ENCODE data around the gene APP.

The APP gene

DNA sequence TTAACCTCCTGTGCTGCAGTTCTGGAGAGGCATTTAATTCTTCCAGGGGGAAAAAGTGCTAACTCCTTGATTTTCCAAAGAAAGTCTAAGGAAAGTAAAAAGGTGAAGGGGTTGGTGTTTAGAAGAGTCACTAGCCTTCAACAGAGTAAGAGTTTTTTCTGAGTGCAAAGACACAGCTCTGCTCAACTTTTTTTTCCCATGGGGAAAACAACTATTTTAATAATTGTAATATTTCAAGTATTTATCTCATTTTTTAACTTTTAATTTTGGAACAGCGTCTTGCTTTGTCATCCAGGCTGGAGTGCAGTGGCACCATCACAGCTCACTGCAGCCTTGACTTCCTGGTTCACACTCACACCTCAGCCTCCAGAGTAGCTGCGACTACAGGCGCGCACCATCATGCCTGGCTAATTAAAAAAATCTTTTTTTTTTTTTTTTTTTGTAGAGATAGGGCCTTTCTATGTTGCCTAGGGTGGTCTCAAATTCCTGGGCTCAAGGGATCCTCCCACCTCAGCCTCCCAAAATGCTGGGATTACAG, 202.6 kb downstream of the APP start (continued):
- no peak for TF ChIP-seq ZBTB21 (tag by site-specific recombination; IDR thresholded peaks at IDR 0.05)

DNA sequence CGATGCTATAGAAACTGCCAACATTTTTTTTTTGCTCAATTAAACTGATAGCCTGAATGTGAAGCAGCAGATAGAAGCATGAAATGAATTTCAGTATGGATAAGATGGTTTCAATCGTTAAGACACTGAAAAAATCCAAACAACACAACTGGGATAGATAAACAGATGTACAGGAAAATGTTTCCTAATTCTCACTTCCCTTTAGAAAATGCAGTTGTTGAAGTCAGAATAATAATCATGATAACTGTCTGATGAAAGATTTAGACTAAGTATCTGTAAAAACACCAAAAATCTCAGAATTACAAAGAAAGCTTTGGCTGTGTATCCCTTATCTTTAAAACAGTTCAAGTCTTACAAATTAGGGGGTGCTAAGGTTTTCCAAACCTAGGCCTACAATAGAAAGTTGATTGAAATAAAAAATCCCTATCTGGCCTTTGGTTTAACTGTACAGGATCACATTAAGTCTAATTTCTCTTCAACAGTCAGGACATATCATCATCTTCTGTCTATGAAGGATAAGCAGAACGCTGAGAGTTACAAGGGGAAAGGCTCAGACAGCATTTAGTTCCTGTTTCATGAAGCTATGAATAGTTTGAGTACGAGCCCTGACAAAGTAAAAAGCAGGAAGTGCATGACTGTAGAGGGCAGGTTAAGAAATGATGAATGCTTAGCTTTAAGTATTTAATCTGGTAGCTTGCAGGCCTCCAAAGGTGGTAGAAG, 203.2 kb downstream of the APP start:
- ChIA-PET POLR2A (interaction anchor here (0.6 kb wide), 1 partner anchor 102 kb away, joined by 4 read pairs; no protein-coding TSS in a partner anchor), CTCF (interaction anchor here (0.7 kb wide), 1 partner anchor 103 kb away, joined by 3 read pairs; no protein-coding TSS in a partner anchor)
- TF ChIP-seq YY1 (tag by site-specific recombination; IDR thresholded peaks at IDR 0.05) = no peak
- TF ChIP-seq SP3 (tag by site-specific recombination; IDR thresholded peaks at IDR 0.05) = no peak
- TF ChIP-seq ZFP37 (tag by site-specific recombination; IDR thresholded peaks at IDR 0.05) = no peak
- TF ChIP-seq ZNF354C (tag by site-specific recombination; IDR thresholded peaks at IDR 0.05; ENCODE audit: borderline replicate concordance, low read depth) = no peak
- no peak for TF ChIP-seq ZNF19 (tag by site-specific recombination; IDR thresholded peaks at IDR 0.05; ENCODE audit: low read depth)
- no peak for TF ChIP-seq ZNF175 (tag by site-specific recombination; IDR thresholded peaks at IDR 0.05)
- no peak for TF ChIP-seq ZNF184 (tag by site-specific recombination; IDR thresholded peaks at IDR 0.05)
- TF ChIP-seq ZNF37A (tag by site-specific recombination; IDR thresholded peaks at IDR 0.05) = no peak
- no peak for TF ChIP-seq ZNF707 (tag by site-specific recombination; IDR thresholded peaks at IDR 0.05)
- no peak for TF ChIP-seq PRDM2 (tag by site-specific recombination; IDR thresholded peaks at IDR 0.05; ENCODE audit: borderline replicate concordance)
- TF ChIP-seq, protein P1, sequence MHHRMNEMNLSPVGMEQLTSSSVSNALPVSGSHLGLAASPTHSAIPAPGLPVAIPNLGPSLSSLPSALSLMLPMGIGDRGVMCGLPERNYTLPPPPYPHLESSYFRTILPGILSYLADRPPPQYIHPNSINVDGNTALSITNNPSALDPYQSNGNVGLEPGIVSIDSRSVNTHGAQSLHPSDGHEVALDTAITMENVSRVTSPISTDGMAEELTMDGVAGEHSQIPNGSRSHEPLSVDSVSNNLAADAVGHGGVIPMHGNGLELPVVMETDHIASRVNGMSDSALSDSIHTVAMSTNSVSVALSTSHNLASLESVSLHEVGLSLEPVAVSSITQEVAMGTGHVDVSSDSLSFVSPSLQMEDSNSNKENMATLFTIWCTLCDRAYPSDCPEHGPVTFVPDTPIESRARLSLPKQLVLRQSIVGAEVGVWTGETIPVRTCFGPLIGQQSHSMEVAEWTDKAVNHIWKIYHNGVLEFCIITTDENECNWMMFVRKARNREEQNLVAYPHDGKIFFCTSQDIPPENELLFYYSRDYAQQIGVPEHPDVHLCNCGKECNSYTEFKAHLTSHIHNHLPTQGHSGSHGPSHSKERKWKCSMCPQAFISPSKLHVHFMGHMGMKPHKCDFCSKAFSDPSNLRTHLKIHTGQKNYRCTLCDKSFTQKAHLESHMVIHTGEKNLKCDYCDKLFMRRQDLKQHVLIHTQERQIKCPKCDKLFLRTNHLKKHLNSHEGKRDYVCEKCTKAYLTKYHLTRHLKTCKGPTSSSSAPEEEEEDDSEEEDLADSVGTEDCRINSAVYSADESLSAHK (tag by site-specific recombination; IDR thresholded peaks at IDR 0.05) = no peak
- TF ChIP-seq, protein P2, sequence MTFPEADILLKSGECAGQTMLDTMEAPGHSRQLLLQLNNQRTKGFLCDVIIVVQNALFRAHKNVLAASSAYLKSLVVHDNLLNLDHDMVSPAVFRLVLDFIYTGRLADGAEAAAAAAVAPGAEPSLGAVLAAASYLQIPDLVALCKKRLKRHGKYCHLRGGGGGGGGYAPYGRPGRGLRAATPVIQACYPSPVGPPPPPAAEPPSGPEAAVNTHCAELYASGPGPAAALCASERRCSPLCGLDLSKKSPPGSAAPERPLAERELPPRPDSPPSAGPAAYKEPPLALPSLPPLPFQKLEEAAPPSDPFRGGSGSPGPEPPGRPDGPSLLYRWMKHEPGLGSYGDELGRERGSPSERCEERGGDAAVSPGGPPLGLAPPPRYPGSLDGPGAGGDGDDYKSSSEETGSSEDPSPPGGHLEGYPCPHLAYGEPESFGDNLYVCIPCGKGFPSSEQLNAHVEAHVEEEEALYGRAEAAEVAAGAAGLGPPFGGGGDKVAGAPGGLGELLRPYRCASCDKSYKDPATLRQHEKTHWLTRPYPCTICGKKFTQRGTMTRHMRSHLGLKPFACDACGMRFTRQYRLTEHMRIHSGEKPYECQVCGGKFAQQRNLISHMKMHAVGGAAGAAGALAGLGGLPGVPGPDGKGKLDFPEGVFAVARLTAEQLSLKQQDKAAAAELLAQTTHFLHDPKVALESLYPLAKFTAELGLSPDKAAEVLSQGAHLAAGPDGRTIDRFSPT (tag by site-specific recombination; IDR thresholded peaks at IDR 0.05) = no peak
- TF ChIP-seq ZNF596 (tag by site-specific recombination; IDR thresholded peaks at IDR 0.05) = no peak
- no peak for TF ChIP-seq IKZF3 (tag by site-specific recombination; IDR thresholded peaks at IDR 0.05)
- no peak for TF ChIP-seq PATZ1 (tag by site-specific recombination; IDR thresholded peaks at IDR 0.05)
- TF ChIP-seq ZBTB1 (tag by site-specific recombination; IDR thresholded peaks at IDR 0.05) = no peak
- no peaks in the 10 kb centered on the region for H3K4me1 ChIP-seq (ENCODE audit: control insufficient read depth, insufficient read depth, low read length)
- no peak overlapping the region for H3K4me3 ChIP-seq (ENCODE audit: low read depth, low read length)
- H3K27ac ChIP-seq (ENCODE audit: extremely low read depth, low read depth, low read length) = no peak overlapping the region
- peaks cover 25 to 27% of the 10 kb centered on the region in 2 experiments for H3K36me3 ChIP-seq (ENCODE audit: control insufficient read depth in 2 of 2, insufficient read depth in 1 of 2, low read length in 2 of 2)
- no peaks in the 10 kb centered on the region; the same call in 1 of the 2 replicates for H3K9me3 ChIP-seq (ENCODE audit: control insufficient read depth, insufficient read depth, low read depth, low read length)

Measured in HEK293 (cell line).